Measurements from ENCODE around the gene PIH1D2. TPM values are rescaled to one million over a fixed set of nuclear protein-coding genes. Genes with fewer than 3 reads are reported as not detected.
"Not testable (repeated sequence)": the region's sequence is repeated elsewhere in the genome, so short reads cannot be mapped to it uniquely, and the experiment has no call there.

Gene PIH1D2
- total RNA-seq, 1 experiment from 2014 or later: 2.7 TPM

GRCh38 chr11:112051768-112052167 lies 22.0 kb downstream of the PIH1D2 start:
- H3K9me3 ChIP-seq: no peaks in the 10 kb centered on the region
- no peak overlapping the region for H3K4me3 ChIP-seq (ENCODE audit: low read depth, low read length)
- H3K4me1 ChIP-seq: no peaks in the 10 kb centered on the region
- intact Hi-C loops (cut with micrococcal nuclease; ENCODE audit: unreplicated experiment): no loop called here
- CTCF ChIA-PET: no interaction called here
- Mint-ChIP-seq H3K36me3 (ENCODE audit: insufficient read depth, unreplicated experiment) (peaks cover 93% of the 10 kb centered on the region), H3K27ac (ENCODE audit: unreplicated experiment) (no peak overlapping the region), H3K9me3 (ENCODE audit: unreplicated experiment) (no peaks in the 10 kb centered on the region), H3K27me3 (ENCODE audit: insufficient read depth, unreplicated experiment) (no peaks in the 10 kb centered on the region), H3K4me3 (ENCODE audit: unreplicated experiment) (no peak overlapping the region), H3K4me1 (ENCODE audit: low read depth, unreplicated experiment) (no peaks in the 10 kb centered on the region)
- DNase-seq: no peak
- H3K27me3 ChIP-seq (replicated peaks; ENCODE audit: control insufficient read depth, insufficient read depth, low read length): no peaks in the 10 kb centered on the region
- POLR2A ChIA-PET: no interaction called here
- no TSS peak for BruUV-seq (replicated peaks)
- peaks cover 2% of the 10 kb centered on the region for H3K36me3 ChIP-seq (ENCODE audit: control insufficient read depth, insufficient read depth, low read length)
- no peak for TF ChIP-seq CTCF (IDR thresholded peaks at IDR 0.05; ENCODE audit: insufficient read depth in 1 of 2, low read depth in 1 of 2, low read length in 1 of 2, severe bottlenecking in 1 of 2, unreplicated experiment in 1 of 2)

GRCh38 chr11:112050721-112051120 lies 23.1 kb downstream of the PIH1D2 start:
- CTCF ChIA-PET: no interaction called here
- no peaks in the 10 kb centered on the region for H3K4me1 Mint-ChIP-seq (ENCODE audit: low read depth, unreplicated experiment)
- POLR2A ChIA-PET: no interaction called here

GRCh38 chr11:112049777-112050176 lies 24.0 kb downstream of the PIH1D2 start:
- peaks cover 93% of the 10 kb centered on the region for H3K36me3 Mint-ChIP-seq (ENCODE audit: insufficient read depth, unreplicated experiment)
- BruUV-seq (replicated peaks): no TSS peak
- DNase-seq: no peak
- no peaks in the 10 kb centered on the region for H3K4me1 Mint-ChIP-seq (ENCODE audit: low read depth, unreplicated experiment)
- intact Hi-C loops (cut with micrococcal nuclease; ENCODE audit: unreplicated experiment): no loop called here
- no peaks in the 10 kb centered on the region for H3K27me3 Mint-ChIP-seq (ENCODE audit: insufficient read depth, unreplicated experiment)
- no peak overlapping the region for H3K27ac Mint-ChIP-seq (ENCODE audit: unreplicated experiment)
- Histone ChIP-seq H3K27me3 (replicated peaks; ENCODE audit: control insufficient read depth, insufficient read depth, low read length) (no peaks in the 10 kb centered on the region), H3K9me3 (peaks cover 5% of the 10 kb centered on the region; the same call in 1 of the 2 replicates), H3K4me1 (no peaks in the 10 kb centered on the region), H3K36me3 (ENCODE audit: control insufficient read depth, insufficient read depth, low read length) (peaks cover 4% of the 10 kb centered on the region), H3K4me3 (ENCODE audit: low read depth, low read length) (no peak overlapping the region)
- ChIA-PET POLR2A (no interaction called here), CTCF (no interaction called here)
- H3K9me3 Mint-ChIP-seq (ENCODE audit: unreplicated experiment): no peaks in the 10 kb centered on the region
- no peak overlapping the region for H3K4me3 Mint-ChIP-seq (ENCODE audit: unreplicated experiment)
- no peak for TF ChIP-seq CTCF (IDR thresholded peaks at IDR 0.05; ENCODE audit: insufficient read depth in 1 of 2, low read depth in 1 of 2, low read length in 1 of 2, severe bottlenecking in 1 of 2, unreplicated experiment in 1 of 2)

More at GRCh38 chr11:112050721-112051120, 23.1 kb downstream of the PIH1D2 start:
- peaks cover 5% of the 10 kb centered on the region; the same call in 1 of the 2 replicates for H3K9me3 ChIP-seq
- H3K27ac Mint-ChIP-seq (ENCODE audit: unreplicated experiment): no peak overlapping the region
- DNase-seq: no peak
- H3K4me3 ChIP-seq (ENCODE audit: low read depth, low read length): no peak overlapping the region
- H3K9me3 Mint-ChIP-seq (ENCODE audit: unreplicated experiment): no peaks in the 10 kb centered on the region
- no peaks in the 10 kb centered on the region for H3K27me3 ChIP-seq (replicated peaks; ENCODE audit: control insufficient read depth, insufficient read depth, low read length)
- no peaks in the 10 kb centered on the region for H3K4me1 ChIP-seq
- no TSS peak for BruUV-seq (replicated peaks)
- no peak for TF ChIP-seq CTCF (IDR thresholded peaks at IDR 0.05; ENCODE audit: insufficient read depth in 1 of 2, low read depth in 1 of 2, low read length in 1 of 2, severe bottlenecking in 1 of 2, unreplicated experiment in 1 of 2)
- intact Hi-C loops (cut with micrococcal nuclease; ENCODE audit: unreplicated experiment): no loop called here
- peaks cover 93% of the 10 kb centered on the region for H3K36me3 Mint-ChIP-seq (ENCODE audit: insufficient read depth, unreplicated experiment)
- H3K4me3 Mint-ChIP-seq (ENCODE audit: unreplicated experiment): no peak overlapping the region
- H3K27me3 Mint-ChIP-seq (ENCODE audit: insufficient read depth, unreplicated experiment): no peaks in the 10 kb centered on the region
- H3K36me3 ChIP-seq (ENCODE audit: control insufficient read depth, insufficient read depth, low read length): peaks cover 2% of the 10 kb centered on the region

GRCh38 chr11:112048256-112048655 lies 25.6 kb downstream of the PIH1D2 start:
- BruUV-seq (replicated peaks); H3K27me3 ChIP-seq (replicated peaks; ENCODE audit: control insufficient read depth, insufficient read depth, low read length); H3K4me3 Mint-ChIP-seq (ENCODE audit: unreplicated experiment); DNase-seq; H3K36me3 ChIP-seq (ENCODE audit: control insufficient read depth, insufficient read depth, low read length); H3K4me1 ChIP-seq; H3K9me3 Mint-ChIP-seq (ENCODE audit: unreplicated experiment); CTCF ChIA-PET; H3K9me3 ChIP-seq; H3K27ac Mint-ChIP-seq (ENCODE audit: unreplicated experiment); intact Hi-C loops (cut with micrococcal nuclease; ENCODE audit: unreplicated experiment); H3K4me1 Mint-ChIP-seq (ENCODE audit: low read depth, unreplicated experiment); POLR2A ChIA-PET; H3K4me3 ChIP-seq (ENCODE audit: low read depth, low read length); H3K27me3 Mint-ChIP-seq (ENCODE audit: insufficient read depth, unreplicated experiment): not testable (repeated sequence)
- peaks cover 89% of the 10 kb centered on the region for H3K36me3 Mint-ChIP-seq (ENCODE audit: insufficient read depth, unreplicated experiment)

GRCh38 chr11:112046647-112047046 lies 27.2 kb downstream of the PIH1D2 start:
- DNase-seq; H3K27me3 Mint-ChIP-seq (ENCODE audit: insufficient read depth, unreplicated experiment); H3K27ac Mint-ChIP-seq (ENCODE audit: unreplicated experiment); H3K4me3 Mint-ChIP-seq (ENCODE audit: unreplicated experiment); H3K4me1 ChIP-seq; H3K9me3 ChIP-seq; BruUV-seq (replicated peaks); intact Hi-C loops (cut with micrococcal nuclease; ENCODE audit: unreplicated experiment); H3K4me3 ChIP-seq (ENCODE audit: low read depth, low read length); H3K9me3 Mint-ChIP-seq (ENCODE audit: unreplicated experiment); CTCF ChIA-PET; H3K4me1 Mint-ChIP-seq (ENCODE audit: low read depth, unreplicated experiment); H3K27me3 ChIP-seq (replicated peaks; ENCODE audit: control insufficient read depth, insufficient read depth, low read length); POLR2A ChIA-PET; H3K36me3 ChIP-seq (ENCODE audit: control insufficient read depth, insufficient read depth, low read length): not testable (repeated sequence)
- peaks cover 83% of the 10 kb centered on the region for H3K36me3 Mint-ChIP-seq (ENCODE audit: insufficient read depth, unreplicated experiment)

Measured in Caco-2 (cell line).